Psoas muscle (tissue), 8 donors: ENCODE measurements around the gene RAB3A. TPM values are rescaled to one million over a fixed set of nuclear protein-coding genes. Genes with fewer than 3 reads are reported as not detected.

Experiments used
- ATAC-seq, 4 donors: fragments of 200-7000 bp; cut with Tn5 transposase; one replicate each; pipeline ENCODE4 v1.9.1; 2020; ENCODE audit warnings: moderate library complexity in 3 of 4, mild to moderate bottlenecking in 2 of 4
- DNase-seq, 2 donors: peaks; one replicate each; pipeline ENCODE4 v3.0.0-alpha.2; 2020
- H3K27ac ChIP-seq: fragments of 200-600 bp; one replicate; pipeline ENCODE4 v1.8.0; 2022
- H3K27me3 ChIP-seq, 3 donors: fragments of 200-600 bp in 1 of 3; one replicate each; pipeline versions ENCODE4 v1.6.1 to v1.8.0; 2013 to 2022; ENCODE audit warnings: low read length in 2 of 3, mild to moderate bottlenecking in 2 of 3, moderate library complexity in 1 of 3; ENCODE audit not compliant: insufficient read depth in 3 of 3
- H3K36me3 ChIP-seq, 2 donors: fragments of 200-600 bp in 1 of 2; one replicate each; pipeline versions ENCODE4 v1.6.1 to v1.8.0; 2013 to 2022; ENCODE audit warnings: low read depth in 1 of 2, mild to moderate bottlenecking in 1 of 2, moderate library complexity in 1 of 2; ENCODE audit not compliant: insufficient read depth in 1 of 2
- H3K4me1 ChIP-seq: fragments of 200-600 bp; one replicate; pipeline ENCODE4 v1.8.0; 2022
- H3K4me3 ChIP-seq: fragments of 200-600 bp; one replicate; pipeline ENCODE4 v1.8.0; 2022; ENCODE audit warnings: mild to moderate bottlenecking
- H3K9me3 ChIP-seq: fragments of 200-600 bp; one replicate; pipeline ENCODE4 v1.8.0; 2022
- CTCF ChIP-seq: fragments of 200-600 bp; IDR thresholded peaks from one replicate; pipeline ENCODE4 v1.8.0; 2022; ENCODE audit warnings: antibody characterized with exemption
- WGBS, 3 donors: extraction: QIAGEN DNeasy Blood & Tissue Kit; methylation state at CpG; one replicate each; pipeline versions ENCODE4 v1.1.6 to v1.1.7; 2013; 5-methylcytosine and 5-hydroxymethylcytosine counted together
- intact Hi-C, 2 donors: fragments of 100-400 bp; cut with DNase I; formaldehyde crosslinking; loops; one replicate each; pipeline versions ENCODE4 v1.11.0 to v1.14.2; 2022
- polyA plus RNA-seq, 3 donors: library from polyadenylated mRNA; stranded (reverse); fragments of 200-250 nt; gene quantifications; one replicate each; pipeline ENCODE4 v1.2.3, GENCODE V29; 2013
- total RNA-seq, 4 donors: library from RNA; stranded (reverse); fragmentation: NEBNext Ultra II Directional in 2 of 4; extraction: Animal tissue kit (Norgen Biotek cat#: 25700) in 2 of 4; gene quantifications; one replicate each; pipeline versions ENCODE4 v1.2.1 to v1.2.4, GENCODE V29; 2021 to 2023
- donor health status: healthy with polysubstance abuse.
- donor health status: DM: no; HTN: no; CAD: no; lungs with moderate emphysema.
- donor health status: Bipolar disorder and iron deficiency.
- donor health status: healthy.
- donor health status: DM: yes; HTN: yes; CAD: no.
- donor health status: DM: no; HTN: no; CAD: no.
- donor health status: DM: no; HTN: no; CAD: no.
- donor health status: DM: yes; HTN: yes; CAD: no.

Gene RAB3A
- total and polyA plus RNA-seq, 7 donors = 0.44 to 3.6 (median 0.86) TPM

GRCh38 chr19:18249834-18250233 is 46.0 kb upstream of the RAB3A start:
- intact Hi-C loops = loop anchor here in 1 of 2 donors (5.0 to 10.0 kb wide), 2 partner anchors 138 to 165 kb away; partner anchors contain the start of gene SSBP4
- no peak overlapping the region for H3K4me3 ChIP-seq
- 90 to 95% (median 93%) methylated on average over 5 of the region's 5 CpGs for WGBS, 3 donors
- H3K27ac ChIP-seq = no peak overlapping the region
- no peaks in the 10 kb centered on the region for H3K9me3 ChIP-seq
- no peaks in the 10 kb centered on the region for H3K27me3 ChIP-seq
- no peak for TF ChIP-seq CTCF
- H3K36me3 ChIP-seq = no peaks in the 10 kb centered on the region
- no peak for ATAC-seq
- H3K4me1 ChIP-seq = no peaks in the 10 kb centered on the region
- DNase-seq = no peak

GRCh38 chr19:18245297-18245696 is 41.5 kb upstream of the RAB3A start:
- DNase-seq (no peak), ATAC-seq (no peak)
- H3K9me3 ChIP-seq = no peaks in the 10 kb centered on the region
- no peaks in the 10 kb centered on the region for H3K4me1 ChIP-seq
- no peak overlapping the region for H3K27ac ChIP-seq
- intact Hi-C loops = no loop called here
- no peaks in the 10 kb centered on the region for H3K27me3 ChIP-seq
- WGBS, 3 donors = 61 to 64% (median 61%) methylated on average over 7 of the region's 7 CpGs
- H3K4me3 ChIP-seq = no peak overlapping the region
- H3K36me3 ChIP-seq = no peaks in the 10 kb centered on the region
- no peak for TF ChIP-seq CTCF

GRCh38 chr19:18239303-18239702 is 35.5 kb upstream of the RAB3A start:
- ATAC-seq (no peak), DNase-seq (no peak)
- Histone ChIP-seq H3K9me3 (no peaks in the 10 kb centered on the region), H3K4me3 (no peak overlapping the region), H3K27me3 (no peaks in the 10 kb centered on the region), H3K27ac (no peak overlapping the region), H3K4me1 (no peaks in the 10 kb centered on the region), H3K36me3 (no peaks in the 10 kb centered on the region)
- 31 to 34% (median 32%) methylated on average over 12 of the region's 12 CpGs for WGBS, 3 donors
- intact Hi-C loops = no loop called here
- TF ChIP-seq CTCF = no peak

- no peaks in the 10 kb centered on the region for H3K4me1 ChIP-seq
- ATAC-seq (no peak), DNase-seq (no peak)
- 30 to 34% (median 32%) methylated on average over 6 of the region's 6 CpGs for WGBS, 3 donors
- no peaks in the 10 kb centered on the region for H3K36me3 ChIP-seq
- intact Hi-C loops = no loop called here
- H3K4me3 ChIP-seq = no peak overlapping the region
- no peak for TF ChIP-seq CTCF
- H3K27ac ChIP-seq = no peak overlapping the region
- H3K9me3 ChIP-seq = no peaks in the 10 kb centered on the region
- peaks cover 0 to 25% (median 2%) of the 10 kb centered on the region in 3 donors for H3K27me3 ChIP-seq
Observed at GRCh38 chr19:18234194-18234593, 30.4 kb upstream of the RAB3A start.

DNA sequence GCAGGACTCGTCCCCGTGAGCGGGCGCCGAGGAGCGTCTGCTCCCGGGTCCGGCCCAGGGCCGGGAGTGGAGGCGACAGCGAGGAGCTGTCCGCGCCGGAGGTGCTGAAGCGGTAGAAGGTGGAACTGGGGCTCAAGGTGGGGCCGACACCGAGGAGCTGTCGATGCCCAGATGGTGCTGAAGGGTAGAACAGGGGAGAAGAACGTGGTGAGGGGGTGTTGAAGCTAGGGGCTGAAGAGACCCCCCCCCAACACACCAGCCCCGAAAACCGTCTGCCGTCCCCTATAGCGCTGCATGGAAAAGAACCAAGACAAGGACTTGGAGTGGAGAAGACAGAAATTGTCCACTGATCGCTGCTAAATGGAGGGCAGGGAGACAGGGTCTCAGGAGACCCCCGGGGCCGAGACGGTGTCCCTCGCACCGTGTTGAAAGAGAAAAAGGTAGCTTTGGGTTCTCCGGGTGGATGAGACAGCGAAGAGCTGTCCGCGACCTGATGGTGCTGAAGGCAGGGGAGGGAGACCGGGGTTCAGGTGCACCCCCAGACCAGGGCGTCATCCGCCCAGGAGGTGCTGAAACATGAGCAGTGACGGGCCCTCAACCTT is 29.5 kb upstream of the RAB3A start:
- intact Hi-C loops = no loop called here
- Histone ChIP-seq H3K36me3 (no peaks in the 10 kb centered on the region), H3K4me1 (peaks cover 5% of the 10 kb centered on the region), H3K27ac (no peak overlapping the region), H3K9me3 (no peaks in the 10 kb centered on the region), H3K4me3 (no peak overlapping the region), H3K27me3 (peaks cover 0 to 25% (median 2%) of the 10 kb centered on the region in 3 donors)
- 11 to 17% (median 13%) methylated on average over 37 of the region's 37 CpGs for WGBS, 3 donors
- TF ChIP-seq CTCF = no peak
- ATAC-seq (peak; percentile 53 to 69 (median 68)), DNase-seq (peak; percentile 44 to 66)
